Hematopoietic multipotent progenitor cell treated with erythropoietin and hydrocortisone succinate and interleukin-3 and kit ligand, for 6 days (in vitro differentiated cells): Measurements from ENCODE around the gene CRACDL.

Source experiments
- DNase-seq: peaks from one replicate; pipeline ENCODE4 v3.0.0-alpha.2; 2015

Gene CRACDL

DNA sequence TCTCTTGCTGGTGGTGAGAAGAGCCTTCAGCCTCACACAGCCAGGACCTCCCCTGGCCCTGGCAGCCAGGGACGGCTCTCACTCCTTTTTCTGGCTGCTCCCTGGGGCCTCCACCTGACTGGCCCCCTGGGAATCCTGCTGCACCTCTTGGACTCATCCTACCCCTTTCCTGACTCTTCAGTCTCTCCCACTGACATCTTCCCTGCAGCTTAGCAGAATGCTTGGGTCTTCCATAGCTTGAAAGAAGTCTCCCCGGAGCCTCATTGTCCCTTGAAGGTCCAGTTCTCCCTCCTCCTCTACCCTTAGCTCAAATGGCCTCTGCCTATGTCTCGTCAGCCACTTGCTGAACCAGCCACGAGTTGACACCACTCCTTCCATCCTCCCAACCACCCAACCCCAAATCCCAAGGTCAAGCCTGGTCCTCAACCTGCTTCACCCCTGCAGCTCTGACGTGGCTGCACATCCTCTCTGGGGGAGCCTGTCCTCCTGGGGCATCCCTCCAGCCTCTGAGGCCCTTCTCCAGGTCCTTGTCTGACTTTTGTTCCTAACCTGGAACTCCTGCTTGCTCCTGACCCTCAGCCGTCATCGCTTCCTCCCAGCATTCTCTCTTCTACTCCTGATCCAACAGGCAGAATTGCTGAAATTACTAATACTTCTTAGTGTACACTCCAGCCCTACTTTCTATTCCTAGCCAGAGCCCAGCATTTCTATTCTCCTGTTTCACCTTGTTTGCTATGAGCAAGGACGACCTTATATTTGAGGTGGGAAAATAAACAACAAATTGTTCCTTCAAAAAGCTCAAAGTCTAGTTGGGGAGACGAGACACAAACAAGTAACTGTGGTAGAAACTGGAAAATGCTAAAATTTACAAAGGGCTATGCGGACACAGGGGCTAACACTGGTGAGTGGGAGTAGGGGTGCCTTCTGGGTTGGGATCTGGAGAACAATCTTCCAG is 136.4 kb downstream of the CRACDL start:
- DNase-seq, result no peak

DNA sequence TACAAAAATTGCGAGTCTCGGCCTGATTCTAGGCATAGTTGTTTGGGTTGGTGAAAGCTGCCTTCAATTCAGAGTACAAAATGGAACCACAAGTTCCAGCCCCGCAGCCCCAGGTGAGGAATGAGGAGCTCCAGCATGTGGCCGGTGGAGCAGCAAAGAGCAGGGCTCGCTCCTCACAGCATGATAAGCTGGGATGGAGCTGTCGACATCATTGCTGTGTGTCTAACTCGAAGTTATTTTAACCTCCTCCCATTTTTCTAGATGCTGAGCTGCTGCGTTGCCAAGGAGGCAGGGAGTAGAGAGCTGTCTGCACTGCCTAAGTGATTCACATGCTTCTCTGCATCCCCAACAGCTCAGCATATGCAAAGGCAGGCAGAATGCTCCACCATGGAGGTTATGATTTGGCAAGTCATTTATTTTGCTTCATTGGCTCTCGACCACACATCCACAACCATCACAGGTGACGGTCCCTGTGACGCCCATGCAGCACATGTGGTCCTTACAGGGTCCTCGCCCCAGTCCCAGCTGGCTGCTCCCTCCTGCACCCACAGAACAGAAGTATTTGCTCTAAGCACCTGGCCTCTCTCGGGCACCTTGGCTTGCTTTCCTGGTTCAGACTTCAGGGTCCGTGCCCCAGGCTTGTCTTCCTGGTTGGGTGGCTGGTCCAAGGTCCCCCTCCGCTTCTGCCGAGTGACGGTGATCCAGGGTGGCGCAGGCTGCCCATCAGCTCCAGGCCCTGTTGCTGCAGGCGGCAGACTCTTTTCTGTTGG is 139.1 kb downstream of the CRACDL start:
- DNase-seq, result no peak

DNA sequence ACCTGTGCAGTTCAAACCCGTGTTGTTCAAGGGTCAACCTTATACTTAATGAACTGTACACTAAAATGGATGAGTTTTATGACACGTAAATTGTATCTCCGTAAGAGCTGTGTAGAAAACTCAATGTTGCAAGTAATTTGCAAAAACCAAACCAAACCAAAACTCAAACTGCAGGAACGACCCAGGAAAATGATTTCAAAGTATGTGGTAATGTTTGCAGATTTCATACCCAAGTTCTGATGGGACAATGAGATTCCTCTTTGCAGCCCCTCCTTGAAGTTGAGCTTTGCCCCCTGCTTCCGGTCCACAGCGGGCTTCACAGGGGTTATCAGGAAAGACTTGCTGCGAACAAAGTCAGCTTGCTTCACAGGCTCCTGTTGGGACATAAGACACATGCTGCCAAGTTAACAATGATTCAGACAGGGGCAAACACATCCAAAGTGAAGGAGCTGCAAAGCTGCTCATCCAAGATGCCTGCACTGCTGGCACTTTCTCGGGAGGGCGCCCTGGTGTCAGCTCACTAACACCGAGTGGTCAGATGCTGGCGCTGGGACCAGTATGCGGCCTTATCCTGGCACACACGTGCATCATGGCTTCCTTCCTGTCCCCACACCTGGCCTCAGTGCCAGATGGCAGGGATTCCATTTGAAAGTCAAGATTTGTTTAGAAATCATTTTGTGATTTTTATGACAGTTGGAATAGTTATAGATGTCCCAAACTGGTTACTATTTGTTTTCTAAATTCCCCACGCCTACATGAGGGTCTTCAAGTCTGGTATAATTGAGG is 139.9 kb downstream of the CRACDL start:
- no peak for DNase-seq

DNA sequence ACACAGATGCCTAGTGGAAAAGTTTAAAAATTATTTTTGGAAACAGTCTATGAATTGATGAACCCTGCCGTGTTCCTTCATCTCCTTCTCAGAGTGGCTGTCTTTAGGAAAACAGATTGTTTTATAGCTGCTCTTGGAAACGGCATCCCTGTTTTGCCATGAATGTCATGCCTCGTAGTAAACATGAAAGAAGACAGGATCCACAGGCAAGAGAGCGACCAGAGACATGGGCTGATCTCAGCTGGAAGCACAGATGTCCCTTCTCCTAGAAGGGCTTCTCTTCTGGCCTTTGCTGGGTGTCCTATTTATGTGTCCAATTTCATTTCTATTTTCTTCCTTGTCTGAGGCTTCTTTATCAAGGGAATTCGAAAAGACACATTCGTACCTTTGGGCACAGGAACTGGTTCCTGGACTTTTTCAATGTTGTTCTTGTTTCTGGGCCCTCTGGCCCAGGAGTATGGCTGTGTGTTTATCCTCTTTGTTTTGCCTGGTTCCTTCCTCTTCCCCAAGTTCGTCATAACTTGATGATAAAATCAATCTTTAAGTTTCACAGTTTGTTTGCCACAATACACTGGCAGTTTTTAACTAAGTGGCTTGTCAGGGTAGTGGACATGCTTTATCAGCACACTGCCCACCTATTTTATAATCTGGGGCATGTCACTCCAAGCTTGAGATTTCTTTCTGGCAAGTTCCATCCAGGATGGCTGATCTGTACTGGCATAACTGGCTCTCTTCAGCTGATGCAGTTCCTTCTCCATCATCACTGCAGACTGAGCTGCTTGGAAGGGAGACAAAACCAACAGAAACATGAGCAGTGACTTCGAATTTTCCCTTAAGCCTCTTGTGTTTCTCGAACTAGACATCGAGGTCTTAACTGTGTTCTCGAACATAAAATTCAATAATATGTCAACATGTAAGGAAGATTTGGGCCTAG is 141.9 kb downstream of the CRACDL start:
- peak; percentile 36 for DNase-seq

DNA sequence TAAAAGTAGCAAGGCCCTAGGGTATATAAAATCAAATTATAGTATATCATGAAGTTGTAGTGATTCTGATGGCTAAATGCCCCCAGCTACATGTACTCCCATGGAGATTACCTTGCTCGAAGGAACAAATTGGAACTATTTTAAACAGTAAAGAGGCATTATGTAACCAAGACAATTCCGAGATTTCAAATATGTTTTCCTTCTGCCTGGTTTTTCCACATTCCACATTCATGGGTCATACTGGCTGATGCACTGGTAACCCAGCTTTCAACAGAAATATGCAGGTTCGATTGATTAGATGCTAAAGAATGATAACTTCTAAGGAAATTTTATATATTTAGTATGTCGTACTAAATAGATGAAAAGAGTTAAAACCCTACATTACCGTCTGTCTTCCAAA is 142.8 kb downstream of the CRACDL start:
- no peak for DNase-seq

DNA sequence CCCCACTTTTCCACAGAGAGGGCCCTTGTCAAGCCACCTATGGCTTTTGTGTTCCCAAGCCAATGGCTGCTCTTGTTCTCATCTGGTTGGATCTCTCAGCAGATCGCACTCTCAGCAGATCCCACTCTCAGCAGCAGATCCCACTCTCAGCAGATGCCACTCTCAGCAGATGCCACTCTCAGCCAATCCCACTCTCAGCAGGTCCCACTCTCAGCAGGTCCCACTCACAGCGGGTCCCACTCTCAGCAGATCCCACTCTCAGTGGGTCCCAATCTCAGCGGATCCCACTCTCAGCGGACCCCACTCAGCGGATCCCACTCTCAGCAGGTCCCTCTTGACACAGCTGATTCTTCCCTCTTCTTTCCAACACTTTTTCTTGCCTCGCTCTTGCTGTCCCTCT is 145.8 kb downstream of the CRACDL start:
- no peak for DNase-seq

DNA sequence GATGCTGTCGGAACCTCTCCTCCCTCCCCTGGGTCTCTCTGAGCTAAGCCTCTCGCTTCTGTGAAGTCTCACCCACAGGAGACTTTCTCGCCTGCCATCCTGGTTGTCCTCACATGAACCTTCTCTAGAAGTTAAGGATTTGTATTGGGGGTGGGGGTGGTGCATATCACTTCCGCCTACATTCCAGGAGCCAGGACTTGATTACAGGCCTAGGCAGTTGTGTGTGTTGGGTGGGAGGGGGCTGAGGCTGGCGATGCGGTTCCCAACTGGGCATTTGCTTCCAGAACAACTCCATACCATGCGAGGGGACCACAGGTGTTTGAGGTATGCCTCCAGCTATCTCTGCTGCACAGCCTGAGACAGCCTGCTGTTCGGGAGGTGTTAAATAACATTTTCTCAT is 148.3 kb downstream of the CRACDL start:
- DNase-seq, result no peak

DNA sequence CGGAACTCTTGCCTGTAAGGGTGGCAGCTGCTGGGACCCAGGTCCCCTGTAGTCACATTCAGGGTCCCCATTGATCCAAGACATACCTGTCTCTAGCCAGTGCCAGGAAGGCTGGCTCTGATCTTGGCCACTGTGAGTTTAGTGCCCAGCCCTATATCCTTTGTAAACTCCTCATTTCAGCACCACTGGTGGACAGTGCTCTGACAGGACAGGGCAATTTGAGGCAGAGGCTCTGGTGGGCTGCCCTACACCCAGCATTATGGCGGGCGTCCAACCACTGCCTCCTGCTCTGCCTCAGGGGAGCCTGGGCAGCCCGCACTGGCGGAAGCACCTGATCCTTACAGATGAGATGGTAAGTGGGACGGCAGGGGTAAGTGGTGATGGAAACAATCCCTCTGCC is 149.8 kb downstream of the CRACDL start:
- no peak for DNase-seq

DNA sequence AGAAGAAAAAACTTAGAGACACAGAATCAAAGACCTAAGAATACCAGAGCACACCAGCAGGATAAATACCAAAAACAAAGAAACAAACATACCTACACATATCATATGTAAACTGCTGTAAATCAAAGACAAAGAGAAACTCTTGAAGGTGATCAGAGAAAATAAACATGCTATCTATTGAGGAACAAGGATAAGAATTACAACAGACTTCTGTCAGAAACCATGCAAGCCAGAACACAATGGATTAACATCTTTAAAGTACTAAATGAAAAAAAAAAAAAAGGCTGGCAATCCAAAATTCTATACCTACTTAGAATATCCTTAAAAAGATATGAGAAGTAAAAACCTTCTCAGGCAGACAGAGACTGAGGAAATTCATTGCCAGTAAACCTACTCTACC is 153.5 kb downstream of the CRACDL start:
- no peak for DNase-seq

- DNase-seq, result no peak
Observed at GRCh38 chr2:98781822-98782221, 154.2 kb downstream of the CRACDL start.

DNA sequence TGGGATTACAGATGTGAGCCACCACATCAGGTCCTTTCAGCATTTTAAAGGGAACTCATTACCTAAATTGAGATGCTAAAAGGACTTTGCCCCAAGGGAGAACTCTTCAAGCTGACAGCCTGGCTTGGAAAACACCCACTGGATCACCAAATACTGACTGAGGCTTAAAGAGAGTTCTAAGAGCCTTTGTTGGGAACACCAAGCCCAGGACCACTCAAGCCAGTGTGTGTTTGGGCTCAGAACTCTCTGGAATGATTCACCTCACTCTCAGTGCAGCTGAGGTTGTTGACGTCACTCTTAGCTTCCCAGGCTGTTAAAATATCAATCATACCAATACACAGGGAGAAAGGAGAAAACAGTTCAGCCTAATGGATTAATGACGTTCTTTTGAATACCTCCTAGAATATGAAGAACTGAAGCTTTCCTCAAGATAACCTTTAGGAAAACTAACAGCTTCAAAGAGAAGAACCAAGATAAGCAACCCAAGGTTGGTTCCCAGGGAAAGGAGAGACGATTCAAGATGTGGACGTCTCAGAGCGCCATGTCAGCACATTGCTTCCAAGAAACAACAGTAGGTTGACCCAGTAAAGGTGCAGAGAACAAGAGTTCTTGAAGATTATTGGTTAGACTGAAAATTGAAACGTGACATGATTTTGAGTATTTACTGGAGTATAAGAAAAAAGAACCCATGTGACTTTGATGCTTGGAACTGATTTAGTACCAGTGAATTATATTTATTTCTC is 157.1 kb downstream of the CRACDL start:
- no peak for DNase-seq

- no peak for DNase-seq
Observed at GRCh38 chr2:98778151-98778550, 157.9 kb downstream of the CRACDL start.

DNA sequence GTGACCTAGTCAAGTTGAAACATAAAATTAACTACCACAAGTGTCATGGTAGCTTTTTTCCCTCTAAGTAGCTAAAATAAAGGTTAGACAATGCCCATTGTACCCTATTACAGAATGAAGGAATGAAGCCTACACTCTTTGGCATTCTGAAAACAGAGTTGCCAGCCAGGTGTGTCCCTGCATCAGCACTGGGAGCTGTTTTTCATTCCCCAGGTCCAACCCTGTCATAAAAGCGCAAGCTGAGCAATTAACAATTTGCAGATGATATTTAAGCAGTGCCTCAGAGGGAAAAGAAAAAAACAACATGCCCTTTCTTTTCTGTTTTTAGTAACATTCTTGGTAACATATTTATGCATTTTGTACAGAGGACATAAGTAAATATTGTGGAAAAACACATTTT is 158.3 kb downstream of the CRACDL start:
- no peak for DNase-seq

- no peak for DNase-seq
Observed at GRCh38 chr2:98777076-98777475, 158.9 kb downstream of the CRACDL start.

DNA sequence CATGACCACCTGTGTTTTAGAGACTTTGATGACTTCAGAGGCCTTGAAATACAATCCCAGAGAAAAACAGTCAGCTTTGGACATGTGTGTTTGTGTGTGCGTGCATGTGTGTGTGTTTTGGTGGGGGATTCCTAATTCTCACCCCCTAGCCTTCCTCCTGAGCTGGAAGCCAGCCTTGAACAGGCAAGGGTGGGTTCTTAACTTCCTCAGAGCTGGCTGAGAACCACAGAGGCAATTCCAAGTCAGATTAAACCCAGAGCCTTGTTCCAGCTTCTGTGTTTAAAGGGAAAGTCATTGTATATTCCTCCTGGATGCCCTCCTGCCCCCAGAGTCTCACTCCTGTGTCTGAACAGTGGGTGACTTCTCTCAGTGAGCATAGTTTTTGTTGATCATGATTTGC is 159.9 kb downstream of the CRACDL start:
- no peak for DNase-seq

GRCh38 chr2:98775146-98775986 is 160.7 kb downstream of the CRACDL start:
- no peak for DNase-seq

DNA sequence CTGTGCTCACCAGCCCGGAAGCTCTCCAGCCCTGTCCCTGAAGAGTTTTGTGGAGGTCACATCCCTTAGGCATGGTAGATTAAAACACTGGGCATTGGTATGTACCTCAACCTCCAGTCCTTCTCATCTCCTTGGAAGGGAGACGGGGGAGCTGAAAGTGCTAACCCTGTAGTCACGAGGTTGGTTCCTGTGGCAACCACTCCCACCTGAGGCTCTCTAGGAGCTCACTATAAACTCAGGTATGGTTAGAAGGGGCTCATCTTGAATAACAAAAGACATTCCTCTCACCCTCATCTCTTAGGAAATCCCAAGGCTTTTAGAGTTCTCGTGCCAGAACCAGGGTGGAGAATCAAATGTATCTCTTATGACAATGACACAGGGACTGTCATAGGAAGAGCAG is 162.1 kb downstream of the CRACDL start:
- no peak for DNase-seq

GRCh38 chr2:98773169-98773568 is 162.9 kb downstream of the CRACDL start:
- no peak for DNase-seq

- DNase-seq, result no peak
Observed at GRCh38 chr2:98772536-98772935, 163.5 kb downstream of the CRACDL start.
